ENCODE data around the gene ARHGAP8. TPM values are rescaled to one million over a fixed set of nuclear protein-coding genes. Genes with fewer than 3 reads are reported as not detected.
A peak's percentile ranks its signal among the peaks of the same experiment; 100 is the strongest.

ARHGAP8 gene
- total and polyA plus RNA-seq, 2 experiments from 2014 or later = 62.8 to 64.9 TPM

DNA sequence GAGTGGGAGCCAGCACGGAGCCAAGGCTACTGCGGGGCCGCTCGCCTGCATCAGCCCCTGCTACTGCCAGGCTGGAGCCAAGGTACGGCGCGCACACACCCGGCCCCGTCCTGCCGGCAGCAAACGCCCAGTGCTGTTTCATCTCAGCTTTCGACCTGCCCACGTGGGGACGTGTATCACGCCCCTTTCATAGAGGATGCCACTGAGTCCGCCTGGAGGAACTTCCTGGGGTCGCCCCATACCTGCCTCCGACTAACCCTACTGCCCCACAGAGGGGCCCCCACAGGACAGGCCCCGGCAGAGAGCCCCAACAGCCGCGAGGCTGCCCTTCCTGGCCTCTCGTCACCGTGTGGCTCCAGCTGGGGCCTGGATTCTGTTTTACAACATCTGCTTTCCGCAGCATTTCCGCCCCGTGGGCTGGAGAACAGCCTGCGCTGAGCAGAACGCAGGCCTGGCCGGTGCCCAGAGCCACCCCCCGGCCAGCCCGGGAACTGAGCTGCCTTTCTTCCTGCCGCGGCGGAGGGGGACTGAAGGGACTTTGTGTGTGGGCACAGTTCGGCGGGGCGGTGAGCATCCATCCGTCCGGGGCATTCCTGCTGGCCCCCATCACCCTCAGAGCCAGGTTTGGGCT, 22.9 kb upstream of the ARHGAP8 start:
- H3K4me1 Mint-ChIP-seq = peaks cover 4% of the 10 kb centered on the region; the same call in 1 of the 3 replicates
- TF ChIP-seq ETS1 (IDR thresholded peaks at IDR 0.05) = no peak
- no peak for TF ChIP-seq REST (IDR thresholded peaks at IDR 0.05; ENCODE audit: unreplicated experiment)
- TF ChIP-seq ZNF114 (CRISPR knock-in tag; IDR thresholded peaks at IDR 0.05) = no peak
- TF ChIP-seq, protein P1, sequence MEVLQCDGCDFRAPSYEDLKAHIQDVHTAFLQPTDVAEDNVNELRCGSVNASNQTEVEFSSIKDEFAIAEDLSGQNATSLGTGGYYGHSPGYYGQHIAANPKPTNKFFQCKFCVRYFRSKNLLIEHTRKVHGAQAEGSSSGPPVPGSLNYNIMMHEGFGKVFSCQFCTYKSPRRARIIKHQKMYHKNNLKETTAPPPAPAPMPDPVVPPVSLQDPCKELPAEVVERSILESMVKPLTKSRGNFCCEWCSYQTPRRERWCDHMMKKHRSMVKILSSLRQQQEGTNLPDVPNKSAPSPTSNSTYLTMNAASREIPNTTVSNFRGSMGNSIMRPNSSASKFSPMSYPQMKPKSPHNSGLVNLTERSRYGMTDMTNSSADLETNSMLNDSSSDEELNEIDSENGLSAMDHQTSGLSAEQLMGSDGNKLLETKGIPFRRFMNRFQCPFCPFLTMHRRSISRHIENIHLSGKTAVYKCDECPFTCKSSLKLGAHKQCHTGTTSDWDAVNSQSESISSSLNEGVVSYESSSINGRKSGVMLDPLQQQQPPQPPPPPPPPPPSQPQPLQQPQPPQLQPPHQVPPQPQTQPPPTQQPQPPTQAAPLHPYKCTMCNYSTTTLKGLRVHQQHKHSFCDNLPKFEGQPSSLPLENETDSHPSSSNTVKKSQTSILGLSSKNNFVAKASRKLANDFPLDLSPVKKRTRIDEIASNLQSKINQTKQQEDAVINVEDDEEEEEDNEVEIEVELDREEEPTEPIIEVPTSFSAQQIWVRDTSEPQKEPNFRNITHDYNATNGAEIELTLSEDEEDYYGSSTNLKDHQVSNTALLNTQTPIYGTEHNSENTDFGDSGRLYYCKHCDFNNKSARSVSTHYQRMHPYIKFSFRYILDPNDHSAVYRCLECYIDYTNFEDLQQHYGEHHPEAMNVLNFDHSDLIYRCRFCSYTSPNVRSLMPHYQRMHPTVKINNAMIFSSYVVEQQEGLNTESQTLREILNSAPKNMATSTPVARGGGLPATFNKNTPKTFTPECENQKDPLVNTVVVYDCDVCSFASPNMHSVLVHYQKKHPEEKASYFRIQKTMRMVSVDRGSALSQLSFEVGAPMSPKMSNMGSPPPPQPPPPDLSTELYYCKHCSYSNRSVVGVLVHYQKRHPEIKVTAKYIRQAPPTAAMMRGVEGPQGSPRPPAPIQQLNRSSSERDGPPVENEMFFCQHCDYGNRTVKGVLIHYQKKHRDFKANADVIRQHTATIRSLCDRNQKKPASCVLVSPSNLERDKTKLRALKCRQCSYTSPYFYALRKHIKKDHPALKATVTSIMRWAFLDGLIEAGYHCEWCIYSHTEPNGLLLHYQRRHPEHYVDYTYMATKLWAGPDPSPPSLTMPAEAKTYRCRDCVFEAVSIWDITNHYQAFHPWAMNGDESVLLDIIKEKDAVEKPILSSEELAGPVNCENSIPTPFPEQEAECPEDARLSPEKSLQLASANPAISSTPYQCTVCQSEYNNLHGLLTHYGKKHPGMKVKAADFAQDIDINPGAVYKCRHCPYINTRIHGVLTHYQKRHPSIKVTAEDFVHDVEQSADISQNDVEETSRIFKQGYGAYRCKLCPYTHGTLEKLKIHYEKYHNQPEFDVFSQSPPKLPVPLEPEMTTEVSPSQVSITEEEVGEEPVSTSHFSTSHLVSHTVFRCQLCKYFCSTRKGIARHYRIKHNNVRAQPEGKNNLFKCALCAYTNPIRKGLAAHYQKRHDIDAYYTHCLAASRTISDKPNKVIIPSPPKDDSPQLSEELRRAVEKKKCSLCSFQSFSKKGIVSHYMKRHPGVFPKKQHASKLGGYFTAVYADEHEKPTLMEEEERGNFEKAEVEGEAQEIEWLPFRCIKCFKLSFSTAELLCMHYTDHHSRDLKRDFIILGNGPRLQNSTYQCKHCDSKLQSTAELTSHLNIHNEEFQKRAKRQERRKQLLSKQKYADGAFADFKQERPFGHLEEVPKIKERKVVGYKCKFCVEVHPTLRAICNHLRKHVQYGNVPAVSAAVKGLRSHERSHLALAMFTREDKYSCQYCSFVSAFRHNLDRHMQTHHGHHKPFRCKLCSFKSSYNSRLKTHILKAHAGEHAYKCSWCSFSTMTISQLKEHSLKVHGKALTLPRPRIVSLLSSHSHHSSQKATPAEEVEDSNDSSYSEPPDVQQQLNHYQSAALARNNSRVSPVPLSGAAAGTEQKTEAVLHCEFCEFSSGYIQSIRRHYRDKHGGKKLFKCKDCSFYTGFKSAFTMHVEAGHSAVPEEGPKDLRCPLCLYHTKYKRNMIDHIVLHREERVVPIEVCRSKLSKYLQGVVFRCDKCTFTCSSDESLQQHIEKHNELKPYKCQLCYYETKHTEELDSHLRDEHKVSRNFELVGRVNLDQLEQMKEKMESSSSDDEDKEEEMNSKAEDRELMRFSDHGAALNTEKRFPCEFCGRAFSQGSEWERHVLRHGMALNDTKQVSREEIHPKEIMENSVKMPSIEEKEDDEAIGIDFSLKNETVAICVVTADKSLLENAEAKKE (CRISPR knock-in tag; IDR thresholded peaks at IDR 0.05) = no peak
- TF ChIP-seq CTCF (conservative IDR thresholded peaks at IDR 0.05; ENCODE audit: low read depth in 2 of 2) = no peak
- no peak for TF ChIP-seq POLR2AphosphoS5 (IDR thresholded peaks at IDR 0.05; ENCODE audit: low read depth)
- no peak for TF ChIP-seq NANOG (IDR thresholded peaks at IDR 0.05; ENCODE audit: borderline replicate concordance)
- no peak for TF ChIP-seq EZH2phosphoT487 (IDR thresholded peaks at IDR 0.05; ENCODE audit: unreplicated experiment)
- TF ChIP-seq ZNF331 (CRISPR knock-in tag; IDR thresholded peaks at IDR 0.05; ENCODE audit: low read depth) = no peak
- no peak for TF ChIP-seq STAT1 (IDR thresholded peaks at IDR 0.05; ENCODE audit: unreplicated experiment)
- no peak for TF ChIP-seq JUNB (IDR thresholded peaks at IDR 0.05; ENCODE audit: unreplicated experiment)
- TF ChIP-seq CREB1 (CRISPR knock-in tag; IDR thresholded peaks at IDR 0.05; ENCODE audit: low read depth) = no peak
- ATAC-seq = peak; percentile 11; the same call in 1 of the 3 replicates
- DNase-seq (ENCODE audit: low spot score) = no peak
- Histone ChIP-seq H3K4me2 (no peak overlapping the region), H3K4me3 (no peak overlapping the region), H3K27ac (ENCODE audit: low read depth) (no peak overlapping the region), H3K36me3 (ENCODE audit: insufficient read depth) (no peaks in the 10 kb centered on the region), H3K9me2 (ENCODE audit: insufficient read depth) (no peaks in the 10 kb centered on the region), H4K20me1 (replicated peaks; ENCODE audit: insufficient read depth) (no peaks in the 10 kb centered on the region), H3K4me1 (ENCODE audit: insufficient read depth) (no peaks in the 10 kb centered on the region), H2AFZ (no peak overlapping the region), H3K79me2 (replicated peaks; ENCODE audit: insufficient read depth) (no peaks in the 10 kb centered on the region), H3F3A (replicated peaks; ENCODE audit: low read depth) (peaks cover 4% of the 10 kb centered on the region), H3K27me3 (ENCODE audit: insufficient read depth) (no peaks in the 10 kb centered on the region)
- H3K27me3 Mint-ChIP-seq (ENCODE audit: insufficient read depth, low read depth, poor library complexity) = peaks cover 5% of the 10 kb centered on the region
- no peak overlapping the region for H3K4me3 Mint-ChIP-seq
- H3K27ac Mint-ChIP-seq = no peak overlapping the region
- H3K36me3 Mint-ChIP-seq (ENCODE audit: low read depth) = no peaks in the 10 kb centered on the region; the same call in none of the 3 replicates
- no peaks in the 10 kb centered on the region for H3K9me3 Mint-ChIP-seq
